A375 (cell line): Measurements from ENCODE around the gene TMEM167A. TPM values are rescaled to one million over a fixed set of nuclear protein-coding genes. Genes with fewer than 3 reads are reported as not detected.

Experiments
- small RNA-seq: library from RNA; depleted of rRNA; stranded (forward); fragments of <200 nt; gene quantifications from one replicate; pipeline ENCODE3, GENCODE V24; 2014
- total RNA-seq: library from RNA; depleted of rRNA; stranded (reverse); fragments of >200 nt; shearing (Covaris generic); gene quantifications from 2 replicates; pipeline ENCODE4 v1.2.3, GENCODE V29; 2014; rRNA removed

TMEM167A gene
- 24.0 and 28.2 TPM in 2 replicates for total RNA-seq

DNA sequence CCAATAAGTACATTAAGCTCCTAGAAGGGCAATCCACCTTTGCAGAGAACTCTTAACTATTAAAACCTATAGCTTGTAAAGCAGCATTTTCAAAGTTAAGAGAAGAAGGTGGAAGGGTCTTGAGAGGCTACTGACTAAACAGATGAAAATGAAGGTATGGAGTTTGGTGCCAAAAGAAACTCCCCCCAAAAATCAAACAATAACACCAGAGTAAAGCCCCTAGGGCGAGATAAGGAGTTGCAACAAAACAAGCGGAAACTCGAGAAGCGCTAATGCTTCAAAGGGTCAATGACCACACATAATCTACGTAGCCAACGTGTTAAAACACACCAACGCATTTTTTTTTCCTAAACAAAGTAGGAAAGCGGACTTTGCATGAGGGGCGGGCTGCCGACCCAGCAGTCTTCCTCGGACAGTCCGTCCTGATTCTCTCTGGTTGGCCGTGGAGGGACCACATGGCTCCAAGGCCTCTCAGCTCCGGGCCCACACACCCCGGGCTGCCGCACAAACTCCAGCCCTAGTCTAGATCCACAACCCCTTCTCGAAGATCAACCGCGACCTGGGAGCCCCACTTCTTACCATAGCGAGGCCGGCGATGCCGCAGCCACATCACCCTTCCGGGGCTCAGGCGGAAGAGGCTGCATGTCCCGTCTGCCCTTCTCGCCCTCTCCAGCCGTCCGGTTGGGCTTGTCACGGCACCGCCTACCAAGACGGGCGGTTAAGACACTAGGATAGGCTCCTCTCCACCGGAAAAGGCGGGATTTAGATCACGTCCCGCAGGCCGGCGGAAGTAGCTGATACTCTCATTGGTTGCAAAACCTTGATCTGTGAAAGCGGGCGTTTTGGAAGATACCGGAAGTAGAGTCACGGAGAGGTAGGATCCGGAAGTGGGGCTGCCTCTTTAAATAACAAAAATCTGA is at the start of gene TMEM167A, which contains the start of gene XRCC4:
Gene TMEM167A (minus strand): TSS at position 653 of the 920 bp plus-strand sequence. CDS start 71 bp downstream, at position 582.
Gene XRCC4 (plus strand): TSS at position 806 of the 920 bp plus-strand sequence. CDS start 27,373 bp downstream, outside the sequence.

Small RNA genes lying within 50 kb of the gene (small RNA-seq; reads per million reads assigned to genes)
- gene SCARNA18 = 0.54 reads per million, percentile 29 among the genes with 10 or more reads in this experiment

Other genes with a start within 250 kb of the TMEM167A start
- gene XRCC4, start 153 bp upstream of the TMEM167A start, total RNA-seq = 9.8 and 12.4 TPM in 2 replicates